Amniotic stem cell (primary cell): Measurements from ENCODE around the gene ANKRD22.
"Not testable (repeated sequence)": the region's sequence is repeated elsewhere in the genome, so short reads cannot be mapped to it uniquely, and the experiment has no call there.

Experiments
- DNase-seq: peaks from one replicate; lab custom pipeline; 2025; lab: John Stamatoyannopoulos, UW

ANKRD22 gene

GRCh38 chr10:88877298-88877697 is 25.7 kb upstream of the ANKRD22 start:
- DNase-seq = no peak

DNA sequence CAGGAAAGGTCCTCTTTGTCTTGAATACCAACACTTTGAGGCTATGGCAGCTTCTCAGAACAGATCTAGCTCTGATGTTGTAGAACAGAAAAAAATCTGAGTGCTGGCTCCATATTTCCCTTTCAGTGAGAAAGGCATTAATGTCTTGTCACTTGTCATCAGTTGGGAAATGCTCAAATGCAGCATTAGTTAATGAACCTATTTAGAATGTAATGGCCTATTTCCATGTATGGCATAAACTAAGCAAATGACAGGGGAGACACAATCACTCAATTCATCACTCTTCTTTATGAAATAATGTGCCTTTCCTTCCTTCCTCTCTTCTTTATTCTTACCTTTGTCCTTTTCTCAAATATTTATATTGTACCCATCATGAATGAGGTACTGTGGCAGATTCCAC is 23.4 kb upstream of the ANKRD22 start:
- DNase-seq = no peak

GRCh38 chr10:88874281-88874680 is 22.6 kb upstream of the ANKRD22 start:
- DNase-seq = no peak

DNA sequence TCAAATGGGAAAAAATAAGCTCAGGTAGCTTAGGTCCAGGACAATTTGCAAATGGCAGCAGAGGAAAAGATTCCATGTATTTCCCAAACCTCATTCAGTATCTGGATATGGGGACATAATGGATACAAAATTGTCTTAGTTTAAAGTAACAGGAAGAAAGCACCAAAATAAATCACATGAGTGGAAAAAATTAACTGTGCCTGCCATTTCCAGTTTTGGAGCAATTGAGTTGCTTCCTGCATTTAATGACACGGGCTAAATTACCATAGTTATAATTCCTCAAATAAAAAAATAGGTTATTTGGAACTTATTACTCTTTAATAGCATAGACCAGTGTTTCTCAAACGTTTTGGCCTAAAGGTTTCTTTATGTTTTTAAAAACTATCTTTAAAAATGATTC is 22.1 kb upstream of the ANKRD22 start:
- no peak for DNase-seq

DNA sequence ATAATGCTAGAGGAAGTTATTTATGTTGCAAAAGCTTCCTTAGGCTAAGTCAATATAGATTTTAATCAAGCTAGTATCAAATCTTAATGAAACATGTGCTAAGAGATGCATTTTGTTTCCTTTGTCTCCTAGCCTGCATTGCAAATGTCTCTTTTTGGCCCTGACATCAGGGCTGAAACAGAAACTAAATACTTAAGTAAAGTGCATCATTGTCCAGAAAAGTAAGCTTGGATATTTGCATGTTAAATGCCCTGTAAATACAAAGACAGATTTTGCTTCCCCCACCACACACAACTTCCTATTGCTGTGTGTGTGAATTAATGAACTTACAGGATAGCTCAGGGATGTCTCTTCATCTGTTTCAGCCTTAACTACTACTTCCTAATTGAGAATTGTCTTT is 18.4 kb upstream of the ANKRD22 start:
- DNase-seq = no peak

DNA sequence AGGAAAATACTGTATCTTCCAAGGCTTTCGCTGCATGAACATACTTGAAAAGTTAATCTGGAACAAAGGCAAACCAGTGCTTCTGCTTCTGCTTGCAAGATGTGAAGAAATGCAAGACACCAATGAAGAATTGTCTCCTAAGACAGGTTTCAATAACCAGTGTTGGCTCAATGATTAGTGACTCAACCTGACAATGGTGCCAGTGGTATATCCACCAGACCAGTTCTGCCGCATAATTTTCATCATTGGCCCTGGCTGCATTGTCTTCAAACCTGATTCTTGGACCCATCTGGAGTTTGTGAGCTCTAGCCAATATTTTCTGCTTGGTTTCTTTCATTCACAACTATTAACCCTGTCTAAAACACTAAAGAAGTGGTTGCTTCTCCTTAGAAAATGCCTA is 14.8 kb upstream of the ANKRD22 start:
- no peak for DNase-seq

DNA sequence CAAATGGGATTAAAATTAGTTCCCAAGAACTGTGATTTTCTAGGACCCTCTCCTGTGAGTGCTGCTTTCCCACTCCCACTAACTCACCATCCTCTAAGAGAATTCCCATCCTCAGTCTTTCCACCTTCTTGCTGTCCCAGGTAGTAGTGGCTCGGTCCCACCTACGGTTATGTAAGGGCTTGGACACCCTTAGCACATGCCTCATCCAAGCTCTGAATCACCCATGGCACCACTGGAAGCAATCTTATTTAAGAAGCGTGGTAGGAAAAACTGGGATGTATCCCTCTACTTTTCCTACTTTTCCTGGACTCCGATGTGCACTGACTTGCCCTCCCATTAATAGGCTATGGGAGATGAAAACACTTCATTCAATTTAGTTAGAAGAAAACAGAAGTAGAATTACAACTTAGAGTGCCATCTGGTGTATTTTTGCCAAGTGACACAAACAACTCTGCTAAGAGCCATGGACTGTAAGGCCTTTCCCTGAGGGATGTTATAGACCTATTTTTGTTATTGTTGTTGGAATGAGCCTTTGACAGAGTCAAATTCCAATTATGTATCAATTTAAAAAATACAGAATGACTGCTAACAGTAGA is 13.7 kb upstream of the ANKRD22 start:
- no peak for DNase-seq

GRCh38 chr10:88861036-88861435 is 9.4 kb upstream of the ANKRD22 start:
- DNase-seq = no peak

- no peak for DNase-seq
Measured at GRCh38 chr10:88858491-88858890, 6.8 kb upstream of the ANKRD22 start.

GRCh38 chr10:88857831-88858230 is 6.2 kb upstream of the ANKRD22 start:
- no peak for DNase-seq

GRCh38 chr10:88854684-88855083 is 3.0 kb upstream of the ANKRD22 start:
- no peak for DNase-seq

- DNase-seq = no peak
Measured at GRCh38 chr10:88853155-88853881, 1.7 kb upstream of the ANKRD22 start.

DNA sequence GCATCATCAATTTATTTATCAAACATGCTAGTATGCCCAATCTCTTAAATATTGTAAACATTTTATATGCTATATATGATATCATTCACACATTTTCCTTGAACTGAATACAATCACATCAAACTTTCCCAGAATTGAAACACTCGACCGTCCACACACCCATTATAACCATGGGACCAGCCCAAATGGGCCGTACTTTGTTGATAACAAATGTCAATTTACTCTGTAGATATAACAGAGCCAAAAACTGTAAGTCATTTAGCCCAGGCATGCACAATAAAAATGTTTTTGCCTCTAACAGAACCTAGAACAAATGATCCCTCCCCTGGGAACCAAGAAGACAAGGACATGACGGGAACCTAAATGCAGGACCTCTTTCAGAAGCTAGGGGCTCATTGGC is 683 bp upstream of the ANKRD22 start:
- DNase-seq = no peak

GRCh38 chr10:88850712-88851111 is 932 bp downstream of the ANKRD22 start:
- no peak for DNase-seq

GRCh38 chr10:88849234-88849633 is 2.4 kb downstream of the ANKRD22 start:
- DNase-seq = peak; percentile 17

DNA sequence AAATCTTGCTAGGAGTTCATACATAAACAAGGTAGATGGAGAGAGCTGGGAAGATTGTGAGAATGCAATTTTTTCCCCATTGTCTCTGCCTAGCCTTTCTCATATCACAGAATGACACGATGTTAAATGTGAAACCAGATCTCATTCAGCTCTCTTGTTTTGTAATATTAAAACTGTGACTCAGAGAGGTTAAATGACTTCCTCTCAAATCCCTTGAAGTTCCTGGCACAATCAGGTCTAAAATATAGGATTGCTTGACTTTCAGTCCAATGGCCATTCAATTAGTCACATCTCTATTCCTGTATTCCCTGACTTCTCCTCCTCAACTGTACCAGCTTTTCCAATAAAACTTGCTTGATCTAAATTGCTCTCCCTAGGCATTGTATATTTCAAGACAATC is 3.1 kb downstream of the ANKRD22 start:
- peak; percentile 21 for DNase-seq

DNA sequence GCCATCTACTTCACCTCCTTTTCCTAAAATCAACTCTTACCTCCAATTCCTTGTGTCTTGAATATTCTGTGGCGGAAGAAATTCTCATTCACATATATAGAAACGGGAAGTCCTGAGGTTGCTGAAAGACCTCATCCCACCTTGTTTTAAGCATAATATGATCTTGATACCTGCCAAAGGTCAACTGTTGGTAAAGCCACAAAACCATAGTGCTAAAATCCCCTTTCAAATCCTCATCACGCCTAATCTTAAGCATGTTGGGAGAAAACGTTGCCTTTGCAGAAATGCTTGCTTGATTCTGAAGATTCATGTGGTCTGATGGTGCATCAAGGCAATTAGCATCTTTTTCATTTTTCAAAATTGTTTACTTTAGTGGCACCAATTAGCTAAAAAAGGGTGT is 8.5 kb downstream of the ANKRD22 start:
- no peak for DNase-seq

GRCh38 chr10:88841316-88842111 is 10.1 kb downstream of the ANKRD22 start:
- DNase-seq = no peak

- no peak for DNase-seq
Measured at GRCh38 chr10:88840881-88841280, 10.8 kb downstream of the ANKRD22 start.

GRCh38 chr10:88840104-88840503 is 11.5 kb downstream of the ANKRD22 start:
- DNase-seq = no peak

DNA sequence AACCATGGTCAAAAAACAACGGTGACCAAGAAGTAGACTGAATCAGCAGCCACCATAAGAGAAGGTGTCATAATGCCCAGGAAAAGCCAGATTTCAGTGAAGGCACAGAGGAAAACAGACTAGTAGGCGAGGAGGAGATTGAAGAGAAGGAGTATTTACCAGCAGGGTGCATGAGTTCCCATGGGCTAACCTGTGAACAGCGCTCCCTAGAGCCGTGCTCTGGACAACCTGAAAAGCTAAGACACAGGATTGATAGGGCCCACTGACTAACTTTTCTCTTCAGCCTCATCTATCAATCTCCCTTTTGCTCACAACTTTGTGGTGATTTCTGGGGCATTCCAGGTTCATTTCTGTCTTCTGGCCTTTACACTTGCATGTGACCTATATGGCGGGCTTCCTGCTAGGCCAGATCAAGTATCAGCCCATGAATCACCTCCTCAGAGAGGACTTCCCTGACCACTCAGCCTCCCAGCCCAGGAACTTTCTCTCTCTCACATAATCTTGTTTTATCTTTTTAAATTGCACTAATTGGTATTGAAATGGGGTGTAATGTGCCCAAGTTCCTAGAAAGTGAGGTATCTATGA is 12.8 kb downstream of the ANKRD22 start:
- DNase-seq = no peak

GRCh38 chr10:88837632-88838031 is 14.0 kb downstream of the ANKRD22 start:
- DNase-seq = not testable (repeated sequence)

- no peak for DNase-seq
Measured at GRCh38 chr10:88835910-88836221, 15.8 kb downstream of the ANKRD22 start.
